CD4-positive, alpha-beta T cell treated with Interleukin-15 for 1 hour (primary cell): ENCODE measurements around the gene TXLNB.
"Not testable (repeated sequence)": the region's sequence is repeated elsewhere in the genome, so short reads cannot be mapped to it uniquely, and the experiment has no call there.

ENCODE experiments used
- DNase-seq: peaks from one replicate; pipeline ENCODE4 v3.0.0-alpha.2; 2020

The TXLNB gene

GRCh38 chr6:139230391-139230840 is 61.4 kb downstream of the TXLNB start:
- DNase-seq: no peak

- not testable (repeated sequence) for DNase-seq
These were observed 63.4 kb downstream of the TXLNB start for GRCh38 chr6:139228387-139228786.

- no peak for DNase-seq
These were observed 72.1 kb downstream of the TXLNB start for GRCh38 chr6:139219746-139220145.

DNA sequence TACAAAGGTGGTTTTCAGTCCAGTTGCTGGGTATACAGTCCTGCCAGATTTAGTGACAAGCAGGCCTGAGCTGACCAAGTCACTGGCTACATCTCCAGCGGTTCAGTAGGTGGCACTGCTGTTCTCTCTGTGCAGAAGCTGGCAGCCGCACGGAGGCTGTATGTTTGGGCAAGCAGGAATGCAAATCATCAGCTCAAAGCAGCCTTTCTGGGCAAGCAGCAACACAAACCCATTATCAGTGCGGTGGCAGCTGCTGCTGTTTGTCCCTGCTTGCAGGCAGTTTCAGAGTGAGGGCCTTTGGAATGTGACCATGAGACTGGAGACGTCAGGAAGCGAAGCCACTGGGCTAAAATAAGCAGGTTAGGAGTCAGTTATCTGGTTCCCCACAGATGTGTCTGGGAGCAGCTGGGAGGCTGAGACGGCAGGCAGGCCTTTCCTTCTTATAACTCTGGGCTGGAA is 72.5 kb downstream of the TXLNB start:
- peak; percentile 81 for DNase-seq

DNA sequence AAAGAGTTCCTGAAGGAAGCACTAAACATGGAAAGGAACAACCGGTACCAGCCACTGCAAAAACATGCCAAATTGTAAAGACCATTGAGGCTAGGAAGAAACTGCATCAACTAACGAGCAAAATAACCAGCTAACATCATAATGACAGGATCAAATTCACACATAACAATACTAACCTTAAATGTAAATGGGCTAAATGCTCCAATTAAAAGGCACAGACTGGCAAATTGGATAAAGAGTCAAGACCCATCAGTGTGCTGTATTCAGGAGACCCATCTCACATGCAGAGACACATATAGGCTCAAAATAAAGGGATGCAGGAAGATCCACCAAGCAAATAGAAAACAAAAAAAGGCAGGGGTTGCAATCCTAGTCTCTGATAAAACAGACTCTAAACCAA is 79.3 kb downstream of the TXLNB start:
- not testable (repeated sequence) for DNase-seq

DNA sequence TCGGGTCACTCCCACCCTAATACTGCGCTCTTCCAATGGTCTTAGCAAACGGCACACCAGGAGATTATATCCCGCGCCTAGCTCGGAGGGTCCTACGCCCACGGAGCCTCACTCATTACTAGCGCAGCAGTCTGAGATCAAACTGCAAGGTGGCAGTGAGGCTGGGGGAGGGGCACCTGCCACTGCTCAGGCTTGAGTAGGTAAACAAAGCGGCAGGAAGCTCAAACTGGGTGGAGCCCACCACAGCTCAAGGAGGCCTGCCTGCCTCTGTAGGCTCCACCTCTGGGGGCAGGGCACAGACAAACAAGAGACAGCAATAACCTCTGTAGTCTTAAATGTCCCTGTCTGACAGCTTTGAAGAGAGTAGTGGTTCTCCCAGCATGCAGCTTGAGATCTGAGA is 81.0 kb downstream of the TXLNB start:
- DNase-seq: not testable (repeated sequence)

- DNase-seq: no peak
These were observed 86.0 kb downstream of the TXLNB start for GRCh38 chr6:139205843-139206242.

- no peak for DNase-seq
These were observed 86.8 kb downstream of the TXLNB start for GRCh38 chr6:139204978-139205377.

DNA sequence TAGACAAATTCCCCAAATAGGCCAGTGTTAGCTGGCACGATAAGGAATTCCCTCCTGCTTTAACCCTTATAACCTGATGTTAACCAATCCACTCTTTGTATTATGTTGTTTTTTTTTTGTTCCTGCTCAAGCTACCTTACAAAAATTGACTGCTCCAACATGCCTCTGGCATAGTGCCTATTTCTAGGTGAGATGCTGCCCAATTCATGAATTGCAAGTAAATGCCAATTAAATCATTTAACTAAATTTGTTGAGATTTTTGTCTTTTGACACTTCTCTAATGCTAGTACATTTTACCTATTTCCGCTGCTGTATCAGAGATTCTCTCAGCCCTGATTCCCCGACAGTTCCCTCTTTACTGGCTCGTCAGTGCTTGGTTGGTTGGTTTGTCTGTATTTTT is 90.4 kb downstream of the TXLNB start:
- DNase-seq: no peak

DNA sequence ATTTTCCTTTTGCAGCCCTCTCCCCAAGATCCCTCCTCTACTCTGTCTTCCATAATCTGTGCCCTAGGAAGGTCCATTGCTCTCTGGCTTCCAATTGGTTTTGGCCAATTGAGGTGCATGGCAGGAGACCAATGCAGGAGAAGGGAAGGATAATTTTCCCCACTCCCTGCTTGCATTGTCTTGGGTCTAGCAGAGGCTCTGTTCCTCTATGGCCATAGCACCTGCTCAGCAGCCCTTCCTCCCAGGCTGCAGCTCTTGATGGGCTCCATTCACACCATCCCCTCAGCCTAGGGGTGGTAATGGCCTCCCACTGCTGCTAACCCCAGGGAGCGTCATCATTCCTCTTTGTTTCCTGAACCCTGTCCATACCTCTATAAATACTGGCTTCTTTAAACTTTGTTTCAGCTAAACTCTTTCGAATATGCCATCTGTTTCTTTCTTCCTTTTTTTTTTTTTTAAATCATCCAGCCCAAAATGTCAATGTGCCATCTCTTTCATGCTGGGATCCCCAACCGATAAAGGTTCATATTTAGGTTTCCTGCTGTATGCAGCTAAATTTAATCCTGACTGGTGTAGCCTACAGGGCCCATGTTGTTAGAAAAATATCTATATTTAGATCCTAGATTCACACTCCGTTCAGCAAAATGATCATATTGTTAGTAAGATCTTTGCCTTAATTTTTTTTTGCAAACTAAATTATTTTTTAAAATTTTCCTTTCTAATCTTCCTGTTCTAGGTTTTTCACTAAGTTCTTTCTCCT is 93.1 kb downstream of the TXLNB start:
- no peak for DNase-seq

GRCh38 chr6:139194740-139195139 is 97.1 kb downstream of the TXLNB start:
- no peak for DNase-seq
